Keratinocyte (primary cell): Measurements from ENCODE around the gene SPTLC3. TPM values are rescaled to one million over a fixed set of nuclear protein-coding genes. Genes with fewer than 3 reads are reported as not detected.

Source experiments
- DNase-seq: peaks from one replicate; pipeline ENCODE4 v3.0.0-alpha.2; 2011; ENCODE audit warnings: low read depth, missing footprints, low spot score
- FAIRE-seq: peaks from 2 replicates; lab custom pipeline; 2011; peaks lifted over from hg19 to GRCh38; lab: Jason Lieb, UNC
- H2AFZ ChIP-seq: 2 replicates; pipeline ENCODE4 v1.6.0; 2012; ENCODE audit warnings: low read length, control low read depth, inconsistent platforms; ENCODE audit not compliant: control insufficient read depth
- H3K27ac ChIP-seq: 2 replicates; pipeline ENCODE4 v1.5.1; 2011; ENCODE audit warnings: low read length; ENCODE audit not compliant: control insufficient read depth, insufficient read depth
- H3K27me3 ChIP-seq: 3 replicates; pipeline ENCODE4 v1.6.0; 2011; ENCODE audit warnings: low read length; ENCODE audit not compliant: control insufficient read depth, insufficient read depth; ENCODE audit errors: extremely low read depth
- H3K36me3 ChIP-seq, 2 experiments: 2 replicates in 1 of 2; 3 replicates in 1 of 2; pipeline ENCODE4 v1.5.1; 2011; ENCODE audit warnings: low read length in 2 of 2, mild to moderate bottlenecking in 1 of 2; ENCODE audit not compliant: control insufficient read depth in 2 of 2, insufficient read depth in 2 of 2; ENCODE audit errors: extremely low read depth in 1 of 2
- H3K4me1 ChIP-seq: 3 replicates; pipeline ENCODE4 v1.5.1; 2011; ENCODE audit warnings: low read length; ENCODE audit not compliant: control insufficient read depth, insufficient read depth; ENCODE audit errors: extremely low read depth
- H3K4me2 ChIP-seq: 3 replicates; pipeline ENCODE4 v1.6.0; 2011; ENCODE audit warnings: low read depth, low read length; ENCODE audit not compliant: control insufficient read depth, insufficient read depth; ENCODE audit errors: extremely low read depth
- H3K4me3 ChIP-seq, 3 experiments: fragments of 200-600 bp in 1 of 3; sonication (generic) in 1 of 3; 2 replicates in 2 of 3; 3 replicates in 1 of 3; pipeline ENCODE4 v1.5.1; 2011 to 2016; ENCODE audit warnings: low read length in 3 of 3, mild to moderate bottlenecking in 3 of 3, control low read depth in 2 of 3, inconsistent platforms in 1 of 3, low read depth in 1 of 3, mixed read lengths in 1 of 3, mixed run types in 1 of 3, moderate library complexity in 1 of 3; ENCODE audit not compliant: control insufficient read depth in 2 of 3, insufficient read depth in 2 of 3; ENCODE audit errors: extremely low read depth in 1 of 3
- H3K79me2 ChIP-seq: 2 replicates; pipeline ENCODE4 v1.6.0; 2012; ENCODE audit warnings: low read length; ENCODE audit not compliant: control insufficient read depth, insufficient read depth
- H3K9ac ChIP-seq: 3 replicates; pipeline ENCODE4 v1.6.0; 2011; ENCODE audit warnings: low read length; ENCODE audit not compliant: control insufficient read depth, insufficient read depth; ENCODE audit errors: extremely low read depth
- H3K9me1 ChIP-seq: 3 replicates; pipeline ENCODE4 v1.6.0; 2011; ENCODE audit warnings: low read length; ENCODE audit not compliant: control insufficient read depth, insufficient read depth; ENCODE audit errors: extremely low read depth
- H3K9me3 ChIP-seq: 2 replicates; pipeline ENCODE4 v1.5.1; 2012; ENCODE audit warnings: low read depth, low read length; ENCODE audit not compliant: control insufficient read depth
- H4K20me1 ChIP-seq: 3 replicates; pipeline ENCODE4 v1.6.0; 2011; ENCODE audit warnings: low read length; ENCODE audit not compliant: control insufficient read depth, insufficient read depth; ENCODE audit errors: extremely low read depth
- EZH2 ChIP-seq: IDR thresholded peaks from one replicate; pipeline ENCODE4 v1.6.1; 2012; ENCODE audit warnings: inconsistent platforms, mild to moderate bottlenecking, low read length, moderate library complexity
- dilution Hi-C: fragments of 300-500 bp; cut with MboI; formaldehyde crosslinking; loops from one replicate; pipeline ENCODE4 v1.7.0; 2020; ENCODE audit warnings: low sequenced_read_pairs; ENCODE audit not compliant: extremely low pct_ligation_motif_present
- polyA plus RNA-seq, 5 experiments: library from polyadenylated mRNA; depleted of rRNA in 3 of 5; stranded (reverse) in 3 of 5; stranded (forward) in 1 of 5; unstranded in 1 of 5; fragments of >200 nt; gene quantifications; 1 replicate in 1 of 5; 2 replicates in 3 of 5; 3 replicates in 1 of 5; pipeline versions ENCODE4 v1.2.1 to v1.2.3, GENCODE V29; 2011 to 2012; ENCODE audit warnings: missing spikeins in 2 of 5, low read depth in 1 of 5, low replicate concordance in 1 of 5
- TF ChIP-seq, protein P1 (sequence below), 3 experiments: IDR thresholded peaks in 1 of 3; conservative IDR thresholded peaks in 1 of 3; optimal IDR thresholded peaks in 1 of 3; 2 replicates in 2 of 3; 3 replicates in 1 of 3; pipeline versions ENCODE3 to v1.5.1; 2011; ENCODE audit warnings: low read length in 3 of 3, mild to moderate bottlenecking in 3 of 3, moderate library complexity in 2 of 3, control low read depth in 1 of 3, inconsistent platforms in 1 of 3; ENCODE audit not compliant: insufficient read depth in 2 of 3; ENCODE audit errors: extremely low read depth in 1 of 3

The SPTLC3 gene
- polyA plus RNA-seq, 1 donor (not counting 4 experiments of a cell fraction or from before 2014, with no cell fraction given): 11.4 TPM

- no peaks in the 10 kb centered on the region for H3K79me2 ChIP-seq
- no peak overlapping the region for H3K4me3 ChIP-seq
- peaks cover 0 to 2% of the 10 kb centered on the region in 2 experiments for H3K36me3 ChIP-seq
- FAIRE-seq (no peak), DNase-seq (no peak)
- no peak overlapping the region for H3K27ac ChIP-seq
- H3K4me1 ChIP-seq: no peaks in the 10 kb centered on the region
- H3K27me3 ChIP-seq: no peaks in the 10 kb centered on the region
- H2AFZ ChIP-seq: no peak overlapping the region
- no peaks in the 10 kb centered on the region for H3K9me1 ChIP-seq
- no peak overlapping the region for H3K4me2 ChIP-seq
- dilution Hi-C loops: no loop called here
- no peaks in the 10 kb centered on the region for H3K9me3 ChIP-seq
- no peaks in the 10 kb centered on the region for H4K20me1 ChIP-seq
- TF ChIP-seq, protein P1, sequence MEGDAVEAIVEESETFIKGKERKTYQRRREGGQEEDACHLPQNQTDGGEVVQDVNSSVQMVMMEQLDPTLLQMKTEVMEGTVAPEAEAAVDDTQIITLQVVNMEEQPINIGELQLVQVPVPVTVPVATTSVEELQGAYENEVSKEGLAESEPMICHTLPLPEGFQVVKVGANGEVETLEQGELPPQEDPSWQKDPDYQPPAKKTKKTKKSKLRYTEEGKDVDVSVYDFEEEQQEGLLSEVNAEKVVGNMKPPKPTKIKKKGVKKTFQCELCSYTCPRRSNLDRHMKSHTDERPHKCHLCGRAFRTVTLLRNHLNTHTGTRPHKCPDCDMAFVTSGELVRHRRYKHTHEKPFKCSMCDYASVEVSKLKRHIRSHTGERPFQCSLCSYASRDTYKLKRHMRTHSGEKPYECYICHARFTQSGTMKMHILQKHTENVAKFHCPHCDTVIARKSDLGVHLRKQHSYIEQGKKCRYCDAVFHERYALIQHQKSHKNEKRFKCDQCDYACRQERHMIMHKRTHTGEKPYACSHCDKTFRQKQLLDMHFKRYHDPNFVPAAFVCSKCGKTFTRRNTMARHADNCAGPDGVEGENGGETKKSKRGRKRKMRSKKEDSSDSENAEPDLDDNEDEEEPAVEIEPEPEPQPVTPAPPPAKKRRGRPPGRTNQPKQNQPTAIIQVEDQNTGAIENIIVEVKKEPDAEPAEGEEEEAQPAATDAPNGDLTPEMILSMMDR (optimal IDR thresholded peaks at IDR 0.05 in 1 of 3, IDR thresholded peaks at IDR 0.05 in 1 of 3, conservative IDR thresholded peaks at IDR 0.05 in 1 of 3; ENCODE audit: extremely low read depth in 1 of 3, insufficient read depth in 2 of 3, low read length in 3 of 3): no peak
- no peak for TF ChIP-seq EZH2
- no peak overlapping the region for H3K9ac ChIP-seq
Observed at GRCh38 chr20:13142143-13142542, 133.4 kb downstream of the SPTLC3 start.

DNA sequence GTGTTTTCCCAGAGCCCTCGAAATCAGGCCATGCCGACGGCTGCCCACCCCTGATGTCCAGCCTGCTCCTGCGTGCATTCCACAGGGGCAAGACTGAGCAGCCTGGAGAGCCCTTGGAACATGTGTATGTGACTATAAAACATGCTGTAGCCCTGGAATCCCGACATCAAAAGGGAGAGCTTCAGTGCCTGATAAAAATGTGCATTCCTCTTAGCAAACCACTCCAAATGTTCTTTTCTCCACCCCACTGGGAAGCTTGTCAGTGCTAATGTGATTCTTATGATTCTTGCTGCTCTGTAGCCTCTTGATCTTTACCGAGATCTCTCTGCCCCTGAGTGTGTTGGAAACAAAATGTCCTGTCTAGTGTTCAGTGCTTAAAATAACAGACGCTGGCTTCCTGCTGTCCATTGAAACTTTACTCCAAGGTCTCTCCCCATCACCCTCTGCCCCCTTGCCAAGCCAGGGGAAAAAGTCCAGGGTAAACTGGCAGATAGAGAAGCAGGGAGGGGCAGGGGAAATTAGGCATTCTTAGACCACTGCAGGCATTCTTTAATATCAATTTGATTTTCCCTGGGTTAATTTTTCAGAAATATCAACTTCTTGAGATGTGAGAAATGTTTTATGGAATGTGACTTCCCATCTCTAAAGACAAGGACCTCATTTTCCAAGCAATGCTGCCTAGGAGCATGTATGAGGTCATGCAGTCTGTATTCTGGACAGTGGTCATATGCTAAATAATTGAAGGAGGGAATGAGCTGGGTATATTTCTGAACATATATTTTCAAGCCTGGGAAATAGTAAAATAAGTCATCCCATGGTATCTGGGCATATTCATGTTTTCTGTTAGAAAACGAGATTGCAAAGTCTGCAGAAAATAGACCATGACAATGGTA, 138.5 kb downstream of the SPTLC3 start:
- Histone ChIP-seq H3K4me3 (no peak overlapping the region), H3K9me1 (no peaks in the 10 kb centered on the region), H3K9me3 (no peaks in the 10 kb centered on the region), H3K36me3 (peaks cover 0 to 2% of the 10 kb centered on the region in 2 experiments), H3K4me1 (no peaks in the 10 kb centered on the region), H3K4me2 (no peak overlapping the region), H2AFZ (no peak overlapping the region), H3K27ac (no peak overlapping the region), H3K27me3 (no peaks in the 10 kb centered on the region), H4K20me1 (no peaks in the 10 kb centered on the region), H3K79me2 (no peaks in the 10 kb centered on the region), H3K9ac (no peak overlapping the region)
- FAIRE-seq (no peak), DNase-seq (no peak)
- dilution Hi-C loops: no loop called here
- no peak for TF ChIP-seq EZH2
- TF ChIP-seq, protein P1 (optimal IDR thresholded peaks at IDR 0.05 in 1 of 3, IDR thresholded peaks at IDR 0.05 in 1 of 3, conservative IDR thresholded peaks at IDR 0.05 in 1 of 3; ENCODE audit: extremely low read depth in 1 of 3, insufficient read depth in 2 of 3, low read length in 3 of 3): no peak
